Kidney (tissue), 14 donors: ENCODE data around the gene NRP1. TPM values are rescaled to one million over a fixed set of nuclear protein-coding genes. Genes with fewer than 3 reads are reported as not detected.

Experiments
- DNase-seq, 5 donors: peaks; one replicate each; pipeline ENCODE4 v3.0.0-alpha.2; 2013 to 2020
- FAIRE-seq: peaks from 2 replicates; lab custom pipeline; 2012; peaks lifted over from hg19 to GRCh38; lab: Jason Lieb, UNC
- H3K27ac ChIP-seq, 2 donors: one replicate each; pipeline ENCODE4 v1.7.0; 2013; ENCODE audit warnings: low read depth in 2 of 2, low read length in 2 of 2, inconsistent platforms in 1 of 2
- H3K27me3 ChIP-seq: one replicate; pipeline ENCODE4 v1.7.1; 2013; ENCODE audit warnings: low read length, inconsistent platforms; ENCODE audit not compliant: control insufficient read depth, insufficient read depth
- H3K36me3 ChIP-seq, 3 donors: one replicate each; pipeline versions ENCODE4 v1.7.0 to v1.7.1; 2013; ENCODE audit warnings: low read length in 3 of 3, control low read depth in 1 of 3, inconsistent platforms in 1 of 3; ENCODE audit not compliant: insufficient read depth in 3 of 3, control insufficient read depth in 2 of 3
- H3K4me1 ChIP-seq, 3 donors: one replicate each; pipeline versions ENCODE4 v1.7.0 to v1.7.1; 2013; ENCODE audit warnings: low read length in 3 of 3, inconsistent platforms in 1 of 3, low read depth in 1 of 3; ENCODE audit not compliant: control insufficient read depth in 2 of 3, insufficient read depth in 2 of 3
- H3K4me3 ChIP-seq, 3 donors: one replicate each; pipeline versions ENCODE4 v1.7.0 to v1.8.1; 2013; ENCODE audit warnings: low read length in 3 of 3, control low read depth in 1 of 3, inconsistent platforms in 1 of 3
- H3K9ac ChIP-seq, 3 donors: one replicate each; pipeline versions ENCODE4 v1.7.0 to v1.7.1; 2013; ENCODE audit warnings: low read length in 3 of 3, control low read depth in 1 of 3, inconsistent platforms in 1 of 3
- H3K9me3 ChIP-seq, 3 donors: one replicate each; pipeline versions ENCODE4 v1.7.0 to v1.7.1; 2013; ENCODE audit warnings: low read length in 3 of 3, control low read depth in 1 of 3, inconsistent platforms in 1 of 3; ENCODE audit not compliant: control insufficient read depth in 2 of 3, insufficient read depth in 1 of 3
- intact Hi-C: fragments of 100-400 bp; cut with DNase I; formaldehyde crosslinking; loops from one replicate; pipeline ENCODE4 v1.11.1; 2022
- polyA plus RNA-seq: library from polyadenylated mRNA; stranded (reverse); fragments of 350-450 nt; fragmentation: Illumina TruSeq; extraction: RNeasy Lipid Tissue Mini Kit (QIAGEN cat#74804); gene quantifications from one replicate; pipeline ENCODE4 v1.2.3, GENCODE V29; 2014; ENCODE audit warnings: low read depth, low replicate concordance; ENCODE audit not compliant: insufficient read depth
- total RNA-seq: library from RNA; stranded (reverse); fragmentation: NEBNext Ultra II Directional; extraction: Animal tissue kit (Norgen Biotek cat#: 25700); gene quantifications from one replicate; pipeline ENCODE4 v1.2.1, GENCODE V29; 2021
- TF ChIP-seq, protein P1 (sequence below): IDR thresholded peaks from 3 replicates; pipeline ENCODE4 v1.5.1; 2012; ENCODE audit warnings: mild to moderate bottlenecking, moderate library complexity, borderline replicate concordance; ENCODE audit not compliant: insufficient read depth; ENCODE audit errors: extremely low read depth
- donor health status: control.
- donor health status: control.
- donor health status: control.
- donor health status: control.
- donor health status: control.
- donor health status: DM: yes; HTN: yes; CAD: no.
- donor health status: Normal renal cell carcinoma (clear cell type).

The NRP1 gene
- total and polyA plus RNA-seq, 2 donors from 2014 or later: 40.5 to 243 TPM

DNA sequence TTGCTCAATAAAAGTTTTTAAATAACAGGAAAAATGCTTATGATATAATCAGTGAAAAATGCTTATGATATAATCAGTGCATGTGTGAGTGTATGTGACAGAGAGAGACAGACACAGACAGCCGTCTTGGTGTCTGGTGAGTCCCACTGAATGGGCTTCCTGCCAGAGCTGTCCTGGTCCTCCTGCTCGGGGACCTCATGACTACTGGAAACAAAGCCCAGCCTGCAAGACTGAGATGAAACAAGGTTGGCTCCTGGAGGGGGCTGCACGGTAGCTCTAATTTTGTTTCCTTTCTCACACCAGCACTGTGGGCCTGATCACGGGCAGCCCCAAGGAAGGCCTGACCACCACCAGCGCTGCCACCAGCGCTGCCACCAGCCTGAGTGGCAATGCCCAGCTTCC is 57.3 kb downstream of the NRP1 start:
- intact Hi-C loops: no loop called here
- H3K9ac ChIP-seq: no peak overlapping the region
- TF ChIP-seq, protein P1, sequence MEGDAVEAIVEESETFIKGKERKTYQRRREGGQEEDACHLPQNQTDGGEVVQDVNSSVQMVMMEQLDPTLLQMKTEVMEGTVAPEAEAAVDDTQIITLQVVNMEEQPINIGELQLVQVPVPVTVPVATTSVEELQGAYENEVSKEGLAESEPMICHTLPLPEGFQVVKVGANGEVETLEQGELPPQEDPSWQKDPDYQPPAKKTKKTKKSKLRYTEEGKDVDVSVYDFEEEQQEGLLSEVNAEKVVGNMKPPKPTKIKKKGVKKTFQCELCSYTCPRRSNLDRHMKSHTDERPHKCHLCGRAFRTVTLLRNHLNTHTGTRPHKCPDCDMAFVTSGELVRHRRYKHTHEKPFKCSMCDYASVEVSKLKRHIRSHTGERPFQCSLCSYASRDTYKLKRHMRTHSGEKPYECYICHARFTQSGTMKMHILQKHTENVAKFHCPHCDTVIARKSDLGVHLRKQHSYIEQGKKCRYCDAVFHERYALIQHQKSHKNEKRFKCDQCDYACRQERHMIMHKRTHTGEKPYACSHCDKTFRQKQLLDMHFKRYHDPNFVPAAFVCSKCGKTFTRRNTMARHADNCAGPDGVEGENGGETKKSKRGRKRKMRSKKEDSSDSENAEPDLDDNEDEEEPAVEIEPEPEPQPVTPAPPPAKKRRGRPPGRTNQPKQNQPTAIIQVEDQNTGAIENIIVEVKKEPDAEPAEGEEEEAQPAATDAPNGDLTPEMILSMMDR: no peak
- H3K9me3 ChIP-seq: no peaks in the 10 kb centered on the region
- no peaks in the 10 kb centered on the region for H3K27me3 ChIP-seq
- H3K36me3 ChIP-seq: peaks cover 0 to 4% (median 3%) of the 10 kb centered on the region in 3 donors
- peak in 2 of 5 donors; percentile 63 to 74 for DNase-seq
- peak overlapping the region in 1 of 2 donors; percentile 28 for H3K27ac ChIP-seq
- no peak for FAIRE-seq
- H3K4me1 ChIP-seq: peaks cover 0 to 24% (median 21%) of the 10 kb centered on the region in 3 donors
- H3K4me3 ChIP-seq: no peak overlapping the region

DNA sequence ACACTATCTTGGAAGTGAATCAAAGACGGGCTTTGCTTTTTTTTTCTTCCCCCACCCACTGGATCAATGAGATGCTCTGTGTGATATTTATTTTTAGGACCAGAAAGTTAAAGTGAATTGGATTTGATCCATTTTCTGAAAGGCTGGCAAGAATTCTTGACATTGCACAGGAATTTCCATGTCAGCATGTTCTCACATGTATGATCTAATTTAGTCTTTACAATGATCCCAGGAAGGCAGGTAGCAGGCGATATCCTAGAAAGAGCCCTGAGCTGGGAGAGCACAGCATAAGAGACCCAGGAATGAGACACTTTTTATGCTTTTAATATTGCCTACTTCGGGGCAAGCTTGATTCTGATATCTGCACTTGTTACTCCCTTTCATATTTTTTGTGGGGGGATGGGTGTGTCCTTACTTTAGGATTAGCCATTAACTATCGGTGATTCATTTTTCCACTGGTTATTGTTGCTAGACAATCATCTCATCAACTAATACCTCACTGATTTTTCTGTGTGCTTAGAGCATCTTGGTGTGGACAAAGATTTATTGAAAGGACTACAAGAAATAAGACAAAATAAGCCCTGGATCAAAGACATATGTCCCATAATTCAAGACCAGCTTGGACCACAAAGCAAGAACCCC is 58.1 kb downstream of the NRP1 start:
- no peak overlapping the region for H3K9ac ChIP-seq
- peaks cover 0 to 2% (median 2%) of the 10 kb centered on the region in 3 donors for H3K36me3 ChIP-seq
- H3K4me1 ChIP-seq: peaks cover 0 to 25% (median 21%) of the 10 kb centered on the region in 3 donors
- DNase-seq (no peak), FAIRE-seq (no peak)
- no peaks in the 10 kb centered on the region for H3K9me3 ChIP-seq
- H3K27me3 ChIP-seq: no peaks in the 10 kb centered on the region
- H3K27ac ChIP-seq: no peak overlapping the region
- intact Hi-C loops: no loop called here
- TF ChIP-seq, protein P1: no peak
- no peak overlapping the region for H3K4me3 ChIP-seq

DNA sequence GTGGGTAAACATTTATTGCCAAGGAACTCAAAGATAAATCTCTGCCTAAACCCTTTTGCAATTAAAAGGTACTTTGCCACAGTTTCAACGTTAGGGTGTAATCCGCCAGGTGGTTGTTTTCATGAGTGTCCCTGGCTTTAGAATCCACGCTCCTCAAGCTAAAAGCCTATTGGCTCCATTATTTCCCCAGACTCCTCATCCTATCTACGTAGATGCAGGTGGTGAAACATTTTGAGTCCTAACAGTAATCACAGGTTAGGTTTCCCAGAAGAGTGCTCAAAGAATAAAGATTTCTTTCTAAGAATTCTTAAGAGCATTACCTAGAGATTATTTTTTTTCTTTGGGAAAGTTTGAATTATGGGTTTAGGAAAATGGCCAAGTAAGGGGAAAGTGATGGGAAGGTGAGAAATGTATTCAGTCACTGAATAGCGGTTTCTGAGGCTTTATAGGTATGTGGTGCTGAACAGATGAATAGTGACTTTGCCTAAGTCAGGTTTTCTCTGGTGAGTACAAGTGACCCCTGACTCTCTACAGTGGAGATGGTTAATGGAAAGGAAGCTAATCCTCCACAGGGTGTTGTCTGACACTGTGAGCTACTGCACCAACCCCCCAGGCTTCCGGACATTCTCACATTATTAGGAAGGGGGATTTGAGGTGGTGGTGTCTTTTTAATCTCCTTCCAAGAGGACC is 60.2 kb downstream of the NRP1 start:
- no peak overlapping the region for H3K4me3 ChIP-seq
- H3K9ac ChIP-seq: peak overlapping the region in 1 of 3 donors; percentile 55
- no peak for FAIRE-seq
- peak overlapping the region in 1 of 2 donors; percentile 16 for H3K27ac ChIP-seq
- intact Hi-C loops: no loop called here
- H3K27me3 ChIP-seq: no peaks in the 10 kb centered on the region
- H3K9me3 ChIP-seq: no peaks in the 10 kb centered on the region
- TF ChIP-seq, protein P1: no peak
- H3K4me1 ChIP-seq: peaks cover 0 to 25% (median 21%) of the 10 kb centered on the region in 3 donors
- DNase-seq: no peak
- peaks cover 3 to 4% (median 4%) of the 10 kb centered on the region in 3 donors for H3K36me3 ChIP-seq
